Adipocyte (in vitro differentiated cells): ENCODE measurements around the gene COL9A2.

Experiments
- DNase-seq: peaks from one replicate; pipeline ENCODE4 v3.0.0-alpha.2; 2015; ENCODE audit warnings: low read depth
- H3K27me3 ChIP-seq: replicated peaks from 2 replicates; pipeline ENCODE4 v1.7.0; 2013; ENCODE audit warnings: mild to moderate bottlenecking, low read length, moderate library complexity; ENCODE audit not compliant: control insufficient read depth, insufficient read depth
- H3K36me3 ChIP-seq: 2 replicates; pipeline ENCODE4 v1.7.0; 2013; ENCODE audit warnings: low read length, mild to moderate bottlenecking, moderate library complexity; ENCODE audit not compliant: control insufficient read depth, insufficient read depth, severe bottlenecking
- H3K4me1 ChIP-seq: 2 replicates; pipeline ENCODE4 v1.7.0; 2013; ENCODE audit warnings: mild to moderate bottlenecking, low read length, moderate library complexity; ENCODE audit not compliant: control insufficient read depth, insufficient read depth
- H3K4me3 ChIP-seq: 2 replicates; pipeline ENCODE4 v1.7.0; 2013; ENCODE audit warnings: mild to moderate bottlenecking, low read length, moderate library complexity
- H3K9ac ChIP-seq: 2 replicates; pipeline ENCODE4 v1.7.0; 2013; ENCODE audit warnings: mild to moderate bottlenecking, low read length, moderate library complexity
- H3K9me3 ChIP-seq: 2 replicates; pipeline ENCODE4 v1.7.0; 2013; ENCODE audit warnings: mild to moderate bottlenecking, low read length, moderate library complexity; ENCODE audit not compliant: control insufficient read depth

COL9A2 gene

GRCh38 chr1:40316595-40317393 is at the start of gene COL9A2:
TSS of gene COL9A2 (minus strand) at chr1:40317286. CDS start at chr1:40317197, 89 bp downstream.
- Histone ChIP-seq H3K4me1 (peaks cover 35% of the 10 kb centered on the region), H3K9ac (no peak within 1 kb of the TSS), H3K9me3 (no peaks in the 10 kb centered on the region), H3K4me3 (peak within 1 kb of the TSS; percentile 65), H3K36me3 (no peaks in the 10 kb centered on the region), H3K27me3 (peaks cover 13% of the 10 kb centered on the region)
- peak; percentile 62 for DNase-seq

- H3K27me3 ChIP-seq = no peaks in the 10 kb centered on the region
- H3K9me3 ChIP-seq = peaks cover 4% of the 10 kb centered on the region
- no peak overlapping the region for H3K4me3 ChIP-seq
- H3K4me1 ChIP-seq = peaks cover 14% of the 10 kb centered on the region
- H3K36me3 ChIP-seq = no peaks in the 10 kb centered on the region
- no peak overlapping the region for H3K9ac ChIP-seq
- DNase-seq = no peak
These were observed 46.6 kb upstream of the COL9A2 start for GRCh38 chr1:40363721-40364120.

GRCh38 chr1:40362699-40363098 is 45.6 kb upstream of the COL9A2 start:
- Histone ChIP-seq H3K4me1 (peaks cover 14% of the 10 kb centered on the region), H3K27me3 (no peaks in the 10 kb centered on the region), H3K9me3 (peaks cover 13% of the 10 kb centered on the region), H3K4me3 (peak overlapping the region; percentile 3), H3K36me3 (no peaks in the 10 kb centered on the region), H3K9ac (no peak overlapping the region)
- no peak for DNase-seq

GRCh38 chr1:40362199-40362598 is 45.1 kb upstream of the COL9A2 start:
- H3K27me3 ChIP-seq = no peaks in the 10 kb centered on the region
- H3K4me3 ChIP-seq = peak overlapping the region; percentile 3
- peaks cover 14% of the 10 kb centered on the region for H3K4me1 ChIP-seq
- no peaks in the 10 kb centered on the region for H3K36me3 ChIP-seq
- no peak for DNase-seq
- H3K9me3 ChIP-seq = peaks cover 18% of the 10 kb centered on the region
- no peak overlapping the region for H3K9ac ChIP-seq

GRCh38 chr1:40361637-40362036 is 44.6 kb upstream of the COL9A2 start:
- H3K4me3 ChIP-seq = no peak overlapping the region
- DNase-seq = no peak
- peaks cover 20% of the 10 kb centered on the region for H3K9me3 ChIP-seq
- H3K4me1 ChIP-seq = peaks cover 14% of the 10 kb centered on the region
- no peaks in the 10 kb centered on the region for H3K36me3 ChIP-seq
- H3K27me3 ChIP-seq = no peaks in the 10 kb centered on the region
- H3K9ac ChIP-seq = no peak overlapping the region

GRCh38 chr1:40361201-40361600 is 44.1 kb upstream of the COL9A2 start:
- Histone ChIP-seq H3K4me3 (no peak overlapping the region), H3K27me3 (no peaks in the 10 kb centered on the region), H3K36me3 (no peaks in the 10 kb centered on the region), H3K9me3 (peaks cover 20% of the 10 kb centered on the region), H3K9ac (no peak overlapping the region), H3K4me1 (peaks cover 14% of the 10 kb centered on the region)
- no peak for DNase-seq

GRCh38 chr1:40360631-40361030 is 43.5 kb upstream of the COL9A2 start:
- H3K4me3 ChIP-seq = no peak overlapping the region
- peaks cover 14% of the 10 kb centered on the region for H3K4me1 ChIP-seq
- no peaks in the 10 kb centered on the region for H3K27me3 ChIP-seq
- peaks cover 20% of the 10 kb centered on the region for H3K9me3 ChIP-seq
- DNase-seq = no peak
- H3K9ac ChIP-seq = no peak overlapping the region
- no peaks in the 10 kb centered on the region for H3K36me3 ChIP-seq

GRCh38 chr1:40357625-40358024 is 40.5 kb upstream of the COL9A2 start:
- no peak overlapping the region for H3K9ac ChIP-seq
- H3K36me3 ChIP-seq = no peaks in the 10 kb centered on the region
- H3K4me3 ChIP-seq = no peak overlapping the region
- H3K4me1 ChIP-seq = peaks cover 9% of the 10 kb centered on the region
- DNase-seq = no peak
- H3K27me3 ChIP-seq = no peaks in the 10 kb centered on the region
- peaks cover 20% of the 10 kb centered on the region for H3K9me3 ChIP-seq

GRCh38 chr1:40353082-40353481 is 36.0 kb upstream of the COL9A2 start:
- DNase-seq = no peak
- no peaks in the 10 kb centered on the region for H3K4me1 ChIP-seq

GRCh38 chr1:40352126-40352525 is 35.0 kb upstream of the COL9A2 start:
- no peaks in the 10 kb centered on the region for H3K27me3 ChIP-seq
- H3K4me1 ChIP-seq = no peaks in the 10 kb centered on the region
- no peak overlapping the region for H3K9ac ChIP-seq
- H3K36me3 ChIP-seq = no peaks in the 10 kb centered on the region
- no peak overlapping the region for H3K4me3 ChIP-seq
- DNase-seq = no peak
- H3K9me3 ChIP-seq = peaks cover 2% of the 10 kb centered on the region

More at GRCh38 chr1:40353082-40353481, 36.0 kb upstream of the COL9A2 start:
- Histone ChIP-seq H3K9me3 (peaks cover 11% of the 10 kb centered on the region), H3K27me3 (no peaks in the 10 kb centered on the region), H3K4me3 (no peak overlapping the region), H3K36me3 (no peaks in the 10 kb centered on the region), H3K9ac (no peak overlapping the region)

- no peaks in the 10 kb centered on the region for H3K4me1 ChIP-seq
- H3K36me3 ChIP-seq = no peaks in the 10 kb centered on the region
- no peaks in the 10 kb centered on the region for H3K9me3 ChIP-seq
- no peak overlapping the region for H3K4me3 ChIP-seq
- no peak overlapping the region for H3K9ac ChIP-seq
- H3K27me3 ChIP-seq = no peaks in the 10 kb centered on the region
- no peak for DNase-seq
These were observed 34.0 kb upstream of the COL9A2 start for GRCh38 chr1:40351124-40351523.

- no peak for DNase-seq
- no peaks in the 10 kb centered on the region for H3K27me3 ChIP-seq
- H3K9ac ChIP-seq = no peak overlapping the region
- no peaks in the 10 kb centered on the region for H3K36me3 ChIP-seq
- no peaks in the 10 kb centered on the region for H3K4me1 ChIP-seq
- H3K9me3 ChIP-seq = no peaks in the 10 kb centered on the region
- H3K4me3 ChIP-seq = no peak overlapping the region
These were observed 33.3 kb upstream of the COL9A2 start for GRCh38 chr1:40350391-40350790.
